T1000 (cell line): Measurements from ENCODE around the gene ERC2.

ENCODE experiments used
- DNase-seq: peaks from one replicate; lab custom pipeline; 2025; ENCODE audit warnings: mixed read lengths; lab: John Stamatoyannopoulos, UW

Gene ERC2

GRCh38 chr3:56187051-56187450 lies 281.2 kb downstream of the ERC2 start:
- no peak for DNase-seq

GRCh38 chr3:56185827-56186226 lies 282.4 kb downstream of the ERC2 start:
- DNase-seq: no peak

GRCh38 chr3:56183529-56183928 lies 284.7 kb downstream of the ERC2 start:
- DNase-seq: no peak

DNA sequence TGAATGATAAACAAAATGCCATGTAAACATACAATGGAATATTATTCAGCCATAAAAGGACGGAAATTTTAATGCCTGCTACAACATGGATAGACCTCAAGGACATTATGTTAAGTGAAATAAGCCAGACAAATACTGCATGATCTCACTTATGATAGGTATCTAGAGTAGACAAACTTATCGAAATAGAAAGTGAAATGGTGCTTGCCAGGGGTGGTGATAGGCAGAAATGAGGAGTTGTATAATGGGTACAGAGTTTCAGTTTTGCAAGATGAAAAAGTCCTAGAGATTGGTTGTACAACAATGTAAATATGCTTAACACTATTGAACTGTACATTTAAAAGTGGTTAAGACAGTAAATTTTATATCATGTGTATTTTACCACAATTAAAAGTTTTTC lies 287.8 kb downstream of the ERC2 start:
- DNase-seq: no peak

- DNase-seq: no peak
Measured at GRCh38 chr3:56173601-56174000, 294.7 kb downstream of the ERC2 start.

GRCh38 chr3:56164436-56164835 lies 303.8 kb downstream of the ERC2 start:
- DNase-seq: no peak

DNA sequence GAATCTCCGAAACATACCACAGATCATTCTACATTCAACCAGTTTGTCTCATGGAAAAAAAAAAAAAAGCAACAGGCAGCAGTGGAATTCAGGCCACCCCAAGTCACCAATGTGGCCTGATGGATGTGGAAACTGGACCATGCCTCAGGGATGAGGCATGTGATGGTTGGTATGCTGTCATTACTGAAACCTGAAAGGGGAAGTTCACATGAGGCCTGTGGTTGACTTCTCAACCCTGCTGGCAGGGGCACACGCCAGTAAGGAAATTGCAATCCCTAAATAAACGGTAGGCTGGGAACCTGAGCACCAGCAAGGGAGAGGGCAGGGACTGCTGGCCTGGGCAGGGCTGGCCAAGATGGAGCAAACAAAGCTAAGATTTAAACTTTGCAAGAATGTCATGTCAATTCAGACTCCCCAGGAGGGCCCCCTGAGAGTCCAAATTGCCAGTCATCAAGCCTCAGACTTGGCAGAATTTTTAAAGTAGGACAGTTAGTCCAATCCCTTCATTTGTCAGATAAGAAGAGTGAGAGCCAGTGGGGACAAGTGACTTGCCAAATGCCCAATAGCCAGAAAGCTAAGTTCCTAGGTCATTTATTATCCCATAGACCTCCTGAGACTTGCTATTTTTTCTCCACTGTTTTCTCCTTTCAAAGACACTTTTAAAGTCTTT lies 310.4 kb downstream of the ERC2 start:
- DNase-seq: no peak

DNA sequence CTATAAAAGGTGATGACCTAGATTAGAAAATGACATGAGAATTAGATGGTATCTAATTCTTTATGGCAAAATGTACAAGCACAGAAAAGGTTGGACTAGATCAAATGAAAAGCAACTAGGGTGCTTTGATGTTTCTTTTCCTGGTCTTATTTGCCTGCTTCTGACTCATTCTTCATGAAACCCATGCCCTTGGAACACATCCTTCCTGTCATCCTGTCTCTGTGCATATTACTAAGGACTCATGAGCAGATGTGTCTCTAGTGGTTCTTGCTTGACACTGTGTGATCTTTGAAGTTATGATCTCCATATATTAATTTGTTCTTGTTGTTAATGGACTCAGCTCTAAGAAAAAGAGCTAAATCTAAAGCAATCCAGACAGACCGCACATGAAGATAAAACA lies 314.0 kb downstream of the ERC2 start:
- no peak for DNase-seq

- DNase-seq: no peak
Measured at GRCh38 chr3:56147354-56147753, 320.9 kb downstream of the ERC2 start.

DNA sequence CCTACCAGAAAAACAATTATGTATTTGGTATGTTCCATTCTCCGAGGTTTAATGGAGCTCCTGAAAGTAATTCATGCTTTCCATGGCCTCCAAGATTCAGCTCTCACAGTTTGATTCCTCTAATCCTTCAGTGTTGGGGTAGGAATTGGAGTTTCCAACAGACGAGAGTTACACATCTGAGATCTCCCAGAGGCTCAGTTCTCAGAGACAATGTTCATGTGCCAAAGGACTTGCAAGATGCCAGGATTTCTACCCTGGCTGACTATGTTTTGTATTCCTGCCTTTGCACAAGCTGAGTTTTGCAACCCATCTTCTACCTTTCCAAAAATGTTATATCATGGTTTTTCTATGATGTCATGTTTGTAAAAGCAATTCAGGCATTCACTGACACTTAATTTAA lies 322.9 kb downstream of the ERC2 start:
- DNase-seq: no peak

- no peak for DNase-seq
Measured at GRCh38 chr3:56144805-56145204, 323.5 kb downstream of the ERC2 start.

DNA sequence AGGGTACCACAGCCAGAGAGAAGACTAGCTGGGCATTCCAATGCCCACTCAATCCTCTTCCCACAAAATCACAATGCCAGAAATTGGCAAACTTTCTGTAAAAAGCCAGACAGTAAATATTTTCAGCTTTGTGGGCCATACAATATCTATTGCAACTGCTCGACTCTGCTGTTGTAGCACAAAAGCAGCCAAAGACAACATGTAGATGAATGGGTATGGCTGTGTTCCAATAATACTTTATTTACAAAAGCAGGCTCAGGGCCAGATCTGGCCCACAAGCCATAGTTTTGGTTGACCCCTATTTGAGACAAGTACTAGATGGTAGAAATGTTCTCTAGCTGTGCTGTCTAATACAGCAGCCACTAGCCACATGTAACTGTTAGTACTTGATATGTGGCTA lies 330.9 kb downstream of the ERC2 start:
- no peak for DNase-seq

DNA sequence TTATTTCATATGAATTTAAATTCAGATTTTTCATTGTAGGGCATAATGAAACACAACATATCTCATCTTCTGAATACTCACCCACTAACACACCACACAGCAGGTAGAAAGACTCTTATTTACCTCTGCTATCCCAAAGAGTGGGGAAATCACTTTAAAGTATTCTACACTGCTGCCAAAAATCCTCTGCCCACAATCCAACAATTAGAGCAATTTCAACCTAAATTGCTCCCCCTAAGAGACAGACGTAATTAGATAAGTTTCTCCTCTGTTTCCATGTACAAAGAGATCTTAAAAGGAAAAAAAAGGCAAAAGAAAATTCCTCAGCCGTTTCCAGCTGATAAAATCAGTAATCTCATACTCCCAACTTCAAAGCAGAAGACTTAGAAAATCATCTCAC lies 331.8 kb downstream of the ERC2 start:
- no peak for DNase-seq

DNA sequence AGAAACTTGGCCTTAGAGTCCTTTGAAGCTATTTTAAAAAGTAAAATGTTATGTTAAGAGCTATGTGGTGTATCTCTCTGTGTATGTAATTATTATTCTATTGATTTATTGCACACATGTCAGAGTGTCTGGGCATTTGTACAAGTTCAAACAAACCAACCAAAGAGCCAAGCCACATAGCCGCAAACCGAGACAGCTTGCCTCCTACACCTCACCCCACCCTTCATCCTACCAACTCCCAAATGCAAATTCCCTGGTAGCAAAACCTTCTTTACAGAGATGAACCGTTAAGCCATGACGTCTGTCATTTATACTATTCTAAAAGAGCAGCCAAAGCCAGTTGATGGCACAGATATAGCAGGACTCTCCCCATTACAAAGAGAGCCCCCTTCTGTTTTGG lies 332.3 kb downstream of the ERC2 start:
- DNase-seq: no peak

DNA sequence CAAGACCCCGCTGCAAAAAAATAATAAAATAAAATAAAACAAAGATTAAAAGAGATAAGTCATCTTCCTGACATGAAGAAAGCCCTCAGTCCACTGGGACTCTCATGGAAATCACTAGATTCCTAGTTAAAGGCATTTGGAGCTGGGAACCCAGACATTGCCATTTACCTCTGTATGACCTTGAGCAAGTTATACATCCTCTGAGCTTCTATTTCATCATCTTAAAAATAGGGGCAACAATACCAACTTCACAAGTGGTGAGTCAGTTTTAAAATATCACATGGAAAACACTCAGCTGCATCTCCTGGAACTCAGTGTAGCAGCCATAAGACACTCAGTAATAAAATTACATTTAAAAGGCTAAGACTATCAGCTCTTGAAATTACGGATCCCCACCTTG lies 334.8 kb downstream of the ERC2 start:
- DNase-seq: no peak

DNA sequence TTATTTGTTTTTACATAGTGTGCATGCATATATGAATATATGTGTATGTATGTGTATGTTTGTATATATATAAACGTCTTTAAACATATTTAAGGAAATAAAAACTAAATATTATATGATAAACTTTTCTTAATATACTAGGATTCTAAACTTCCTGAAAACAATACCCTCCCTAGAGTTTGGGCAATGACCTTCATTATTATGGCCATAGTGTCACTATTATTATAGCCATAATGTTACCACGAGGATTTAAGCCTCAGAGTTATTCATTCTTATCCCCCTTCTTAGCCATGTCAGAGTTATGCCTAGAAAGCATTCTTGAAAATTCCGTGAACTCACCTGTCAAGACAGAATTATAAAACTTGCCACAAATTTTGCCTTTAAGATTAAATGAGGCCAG lies 335.5 kb downstream of the ERC2 start:
- no peak for DNase-seq

DNA sequence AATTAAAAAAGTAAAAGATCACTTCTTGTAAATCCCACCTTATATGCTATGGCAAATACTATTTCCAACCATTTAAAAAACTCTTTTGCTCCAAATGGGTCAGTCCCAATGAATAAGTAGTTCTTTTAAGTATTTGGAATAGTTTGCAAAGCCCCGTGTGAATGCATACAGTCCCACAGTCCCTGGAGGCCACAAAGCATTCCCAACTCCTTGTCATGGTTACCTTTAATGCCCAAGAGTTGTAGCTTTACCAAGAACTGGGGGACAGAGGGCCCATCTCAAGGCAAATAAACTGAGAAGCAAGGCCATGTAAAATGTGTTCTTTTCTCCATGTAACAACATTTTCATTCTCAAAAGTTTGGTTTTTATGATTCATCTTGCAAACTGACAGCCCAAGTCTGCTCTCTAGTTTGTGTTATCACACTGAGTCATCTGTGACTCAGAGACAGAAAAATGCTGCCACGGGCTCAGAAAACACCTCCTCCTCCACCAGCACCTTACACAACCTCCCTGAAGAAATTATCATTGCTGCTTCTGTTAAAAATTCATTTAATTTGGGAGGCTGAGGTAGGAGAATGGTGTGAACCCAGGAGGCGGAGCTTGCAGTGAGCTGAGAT lies 336.2 kb downstream of the ERC2 start:
- peak; percentile 62 for DNase-seq

- no peak for DNase-seq
Measured at GRCh38 chr3:56130036-56130435, 338.2 kb downstream of the ERC2 start.

GRCh38 chr3:56126632-56127031 lies 341.6 kb downstream of the ERC2 start:
- no peak for DNase-seq

DNA sequence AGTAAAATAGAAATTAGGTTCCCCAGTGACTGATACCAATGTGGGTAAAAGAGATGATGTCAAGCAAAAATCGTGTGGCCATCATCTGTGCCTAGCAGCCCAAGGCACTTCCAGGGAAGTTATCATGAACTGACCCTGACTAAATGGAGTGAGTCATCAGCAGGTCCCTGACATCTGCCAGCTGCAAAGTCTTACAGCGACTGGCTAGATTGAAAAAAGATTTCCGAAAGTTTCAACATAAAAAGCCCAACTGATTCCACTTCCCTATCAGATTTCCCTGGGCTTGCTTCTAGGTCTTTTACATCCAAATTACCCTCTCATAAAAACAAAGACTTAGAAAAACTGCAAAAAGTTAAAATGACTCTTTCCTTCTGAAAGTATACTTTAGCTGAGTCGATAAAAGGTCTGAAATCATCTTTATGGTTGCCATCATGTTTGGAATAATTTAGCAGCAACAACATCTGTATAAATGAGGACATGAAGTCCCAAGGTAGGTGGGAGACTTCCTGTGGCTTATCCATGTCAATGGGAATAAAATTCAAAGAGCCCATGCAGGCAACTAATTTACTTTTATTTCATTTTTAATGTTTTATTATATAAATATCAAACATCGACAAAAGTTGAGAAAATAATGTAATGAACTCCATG lies 342.8 kb downstream of the ERC2 start:
- peak; percentile 21 for DNase-seq

- DNase-seq: no peak
Measured at GRCh38 chr3:56124546-56124945, 343.7 kb downstream of the ERC2 start.

GRCh38 chr3:56123487-56123886 lies 344.8 kb downstream of the ERC2 start:
- no peak for DNase-seq

GRCh38 chr3:56122911-56123310 lies 345.4 kb downstream of the ERC2 start:
- no peak for DNase-seq

- DNase-seq: no peak
Measured at GRCh38 chr3:56121716-56122115, 346.6 kb downstream of the ERC2 start.
